Lower lobe of right lung (tissue), 2 donors: ENCODE data around the gene TPRA1. TPM values are rescaled to one million over a fixed set of nuclear protein-coding genes. Genes with fewer than 3 reads are reported as not detected.

ENCODE experiments used
- ATAC-seq, 2 donors: fragments of 200-7000 bp; cut with Tn5 transposase; one replicate each; pipeline ENCODE4 v1.9.1; 2020 to 2022; ENCODE audit warnings: mild to moderate bottlenecking in 2 of 2, moderate library complexity in 2 of 2
- DNase-seq: peaks from one replicate; pipeline ENCODE4 v3.0.0-alpha.2; 2020
- H3K27ac ChIP-seq: fragments of 200-600 bp; one replicate; pipeline ENCODE4 v1.8.0; 2022
- H3K27me3 ChIP-seq: fragments of 200-600 bp; one replicate; pipeline ENCODE4 v1.8.0; 2022; ENCODE audit warnings: low read depth
- H3K36me3 ChIP-seq: fragments of 200-600 bp; one replicate; pipeline ENCODE4 v1.8.0; 2022; ENCODE audit warnings: mild to moderate bottlenecking
- H3K4me1 ChIP-seq: fragments of 200-600 bp; one replicate; pipeline ENCODE4 v1.8.0; 2022
- H3K4me3 ChIP-seq: fragments of 200-600 bp; one replicate; pipeline ENCODE4 v1.8.0; 2022; ENCODE audit warnings: mild to moderate bottlenecking
- H3K9me3 ChIP-seq: fragments of 200-600 bp; one replicate; pipeline ENCODE4 v1.8.0; 2022
- intact Hi-C: fragments of 100-400 bp; cut with DNase I; formaldehyde crosslinking; loops from one replicate; pipeline ENCODE4 v1.11.0; 2022
- total RNA-seq: library from RNA; stranded (reverse); fragmentation: NEBNext Ultra II Directional; extraction: Animal tissue kit (Norgen Biotek cat#: 25700); gene quantifications from one replicate; pipeline ENCODE4 v1.2.1, GENCODE V29; 2021
- TF ChIP-seq, protein P1 (sequence below): fragments of 200-600 bp; IDR thresholded peaks from one replicate; pipeline ENCODE4 v1.8.0; 2022; ENCODE audit warnings: antibody characterized with exemption, mild to moderate bottlenecking
- donor health status: DM: no; HTN: yes; CAD: no; lungs with severe emphysema.

The TPRA1 gene
- total RNA-seq, 1 donor from 2014 or later = 38.8 TPM

DNA sequence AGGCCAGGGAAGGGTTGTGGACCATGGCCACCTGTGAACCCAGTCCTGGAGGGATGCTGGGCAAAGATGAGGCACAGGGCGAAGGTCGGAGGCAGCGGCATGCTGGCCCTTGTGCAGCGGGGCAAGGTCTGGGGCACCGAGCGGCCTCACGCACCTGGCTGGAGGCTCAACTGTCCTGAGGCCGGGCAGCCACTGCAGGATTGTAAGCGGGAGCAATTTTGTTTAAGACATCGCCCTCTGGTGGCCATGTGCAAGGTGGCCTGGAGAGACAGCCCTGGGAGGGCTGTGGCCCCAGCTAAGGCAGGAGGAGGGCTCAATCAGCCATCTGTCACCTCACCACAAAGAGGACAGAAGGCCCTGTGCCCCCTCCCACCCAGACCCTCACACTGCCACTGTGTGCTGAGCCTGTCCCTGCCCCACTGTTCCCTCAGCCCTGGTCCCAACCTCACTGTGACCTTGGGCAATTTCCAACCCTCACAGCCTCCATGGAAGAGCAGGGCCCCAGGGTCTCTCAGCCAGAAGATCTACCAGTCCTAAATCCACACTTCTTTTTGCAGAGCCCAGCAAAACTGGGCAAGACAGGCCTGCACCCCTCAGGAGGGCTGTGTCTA is 46.2 kb downstream of the TPRA1 start:
- Histone ChIP-seq H3K4me1 (peaks cover 21% of the 10 kb centered on the region), H3K4me3 (no peak overlapping the region), H3K36me3 (no peaks in the 10 kb centered on the region), H3K9me3 (no peaks in the 10 kb centered on the region), H3K27ac (peak overlapping the region; percentile 65), H3K27me3 (no peaks in the 10 kb centered on the region)
- TF ChIP-seq, protein P1, sequence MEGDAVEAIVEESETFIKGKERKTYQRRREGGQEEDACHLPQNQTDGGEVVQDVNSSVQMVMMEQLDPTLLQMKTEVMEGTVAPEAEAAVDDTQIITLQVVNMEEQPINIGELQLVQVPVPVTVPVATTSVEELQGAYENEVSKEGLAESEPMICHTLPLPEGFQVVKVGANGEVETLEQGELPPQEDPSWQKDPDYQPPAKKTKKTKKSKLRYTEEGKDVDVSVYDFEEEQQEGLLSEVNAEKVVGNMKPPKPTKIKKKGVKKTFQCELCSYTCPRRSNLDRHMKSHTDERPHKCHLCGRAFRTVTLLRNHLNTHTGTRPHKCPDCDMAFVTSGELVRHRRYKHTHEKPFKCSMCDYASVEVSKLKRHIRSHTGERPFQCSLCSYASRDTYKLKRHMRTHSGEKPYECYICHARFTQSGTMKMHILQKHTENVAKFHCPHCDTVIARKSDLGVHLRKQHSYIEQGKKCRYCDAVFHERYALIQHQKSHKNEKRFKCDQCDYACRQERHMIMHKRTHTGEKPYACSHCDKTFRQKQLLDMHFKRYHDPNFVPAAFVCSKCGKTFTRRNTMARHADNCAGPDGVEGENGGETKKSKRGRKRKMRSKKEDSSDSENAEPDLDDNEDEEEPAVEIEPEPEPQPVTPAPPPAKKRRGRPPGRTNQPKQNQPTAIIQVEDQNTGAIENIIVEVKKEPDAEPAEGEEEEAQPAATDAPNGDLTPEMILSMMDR = peak; percentile 88
- ATAC-seq (peak; percentile 60 to 65), DNase-seq (peak; percentile 84)
- intact Hi-C loops = no loop called here

GRCh38 chr3:127543441-127543840 is 47.1 kb downstream of the TPRA1 start:
- Histone ChIP-seq H3K4me3 (no peak overlapping the region), H3K4me1 (peaks cover 21% of the 10 kb centered on the region), H3K27ac (peak overlapping the region; percentile 65), H3K27me3 (no peaks in the 10 kb centered on the region), H3K36me3 (no peaks in the 10 kb centered on the region), H3K9me3 (no peaks in the 10 kb centered on the region)
- ATAC-seq (no peak), DNase-seq (no peak)
- TF ChIP-seq, protein P1 = no peak
- intact Hi-C loops = no loop called here

GRCh38 chr3:127542441-127542952 is 48.0 kb downstream of the TPRA1 start:
- Histone ChIP-seq H3K27ac (peak overlapping the region; percentile 65), H3K9me3 (no peaks in the 10 kb centered on the region), H3K4me1 (peaks cover 21% of the 10 kb centered on the region), H3K36me3 (no peaks in the 10 kb centered on the region), H3K4me3 (no peak overlapping the region), H3K27me3 (no peaks in the 10 kb centered on the region)
- ATAC-seq = peak; percentile 89 to 91
- TF ChIP-seq, protein P1 = no peak
- intact Hi-C loops = no loop called here
- peak; percentile 91 for DNase-seq

DNA sequence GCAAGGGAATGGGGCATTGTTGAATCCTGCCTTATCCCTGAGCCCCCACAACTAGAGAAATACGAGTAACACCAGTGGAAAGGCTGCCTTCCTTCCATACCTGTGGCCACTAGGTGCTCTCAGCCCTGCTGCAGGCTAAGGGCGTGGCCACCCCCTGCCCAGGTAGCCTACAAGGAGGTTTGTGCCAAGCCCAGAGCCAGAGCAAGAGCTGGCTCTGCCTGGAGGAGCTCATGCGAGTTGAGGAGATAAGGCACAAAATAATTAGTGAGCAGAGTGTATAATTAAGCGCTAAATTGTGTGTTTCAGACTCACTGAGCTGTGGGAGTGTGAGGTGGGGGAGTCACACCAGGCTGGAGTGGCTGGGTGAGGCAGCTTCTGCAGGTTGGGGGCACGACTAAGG is 49.2 kb downstream of the TPRA1 start:
- intact Hi-C loops = no loop called here
- ATAC-seq = no peak

GRCh38 chr3:127539366-127540060 is 51.0 kb downstream of the TPRA1 start:
- Histone ChIP-seq H3K9me3 (no peaks in the 10 kb centered on the region), H3K27ac (no peak overlapping the region), H3K27me3 (no peaks in the 10 kb centered on the region), H3K36me3 (no peaks in the 10 kb centered on the region), H3K4me3 (no peak overlapping the region), H3K4me1 (peaks cover 18% of the 10 kb centered on the region)
- ATAC-seq = no peak
- no peak for DNase-seq
- TF ChIP-seq, protein P1 = no peak
- intact Hi-C loops = no loop called here

More for the DNA sequence above, 49.2 kb downstream of the TPRA1 start:
- no peaks in the 10 kb centered on the region for H3K9me3 ChIP-seq
- no peak overlapping the region for H3K27ac ChIP-seq
- H3K36me3 ChIP-seq = no peaks in the 10 kb centered on the region
- TF ChIP-seq, protein P1 = no peak
- DNase-seq = no peak
- no peak overlapping the region for H3K4me3 ChIP-seq
- H3K4me1 ChIP-seq = peaks cover 21% of the 10 kb centered on the region
- no peaks in the 10 kb centered on the region for H3K27me3 ChIP-seq
